Coronary artery (tissue), 2 donors: ENCODE results near the gene CAGE1.

ENCODE experiments used
- DNase-seq: peaks from one replicate; pipeline ENCODE4 v3.0.0-alpha.2; 2017; ENCODE audit warnings: low spot score
- H3K27ac ChIP-seq, 2 donors: fragments of 200-600 bp; sonication (generic); one replicate each; pipeline ENCODE4 v1.5.1; 2016 to 2019
- H3K4me3 ChIP-seq: fragments of 200-600 bp; sonication (generic); 2 replicates; pipeline ENCODE4 v1.5.1; 2016; ENCODE audit warnings: mild to moderate bottlenecking, moderate library complexity
- TF ChIP-seq, protein P1 (sequence below): fragments of 200-600 bp; sonication (generic); IDR thresholded peaks from one replicate; pipeline ENCODE4 v1.5.1; 2019; ENCODE audit warnings: antibody characterized with exemption

CAGE1 gene

DNA sequence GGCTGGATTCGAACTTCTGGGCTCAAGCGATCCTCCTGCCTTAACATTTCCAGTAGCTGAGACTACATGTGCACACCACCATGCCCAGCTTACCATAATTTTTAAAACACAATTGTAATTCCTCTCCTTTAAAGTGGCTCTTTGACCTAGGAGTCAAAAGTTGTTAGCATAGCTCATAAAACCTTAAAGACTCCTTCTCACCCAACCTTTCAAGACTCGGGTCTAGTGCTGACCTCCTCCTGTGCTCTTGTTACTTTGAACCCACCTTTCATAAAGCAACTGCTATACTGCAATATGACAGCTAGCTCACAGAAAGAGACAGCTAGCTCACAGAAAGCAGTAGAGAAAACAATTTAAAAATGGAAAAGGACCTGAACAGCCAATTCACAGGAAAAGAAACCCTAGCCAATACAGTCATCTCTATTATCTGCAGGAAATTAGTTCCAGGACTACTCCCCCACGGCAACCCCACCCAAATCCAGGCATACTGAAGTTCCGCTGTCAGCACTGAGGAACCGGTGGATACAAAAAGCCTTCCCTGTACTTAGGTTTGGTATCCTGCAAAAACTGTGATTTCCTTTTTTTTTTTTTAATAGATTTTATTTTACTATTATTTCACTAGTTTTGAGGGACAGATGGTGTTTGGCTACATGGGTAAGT, 96.8 kb downstream of the CAGE1 start:
- Histone ChIP-seq H3K4me3 (no peak overlapping the region), H3K27ac (no peak overlapping the region)
- TF ChIP-seq, protein P1, sequence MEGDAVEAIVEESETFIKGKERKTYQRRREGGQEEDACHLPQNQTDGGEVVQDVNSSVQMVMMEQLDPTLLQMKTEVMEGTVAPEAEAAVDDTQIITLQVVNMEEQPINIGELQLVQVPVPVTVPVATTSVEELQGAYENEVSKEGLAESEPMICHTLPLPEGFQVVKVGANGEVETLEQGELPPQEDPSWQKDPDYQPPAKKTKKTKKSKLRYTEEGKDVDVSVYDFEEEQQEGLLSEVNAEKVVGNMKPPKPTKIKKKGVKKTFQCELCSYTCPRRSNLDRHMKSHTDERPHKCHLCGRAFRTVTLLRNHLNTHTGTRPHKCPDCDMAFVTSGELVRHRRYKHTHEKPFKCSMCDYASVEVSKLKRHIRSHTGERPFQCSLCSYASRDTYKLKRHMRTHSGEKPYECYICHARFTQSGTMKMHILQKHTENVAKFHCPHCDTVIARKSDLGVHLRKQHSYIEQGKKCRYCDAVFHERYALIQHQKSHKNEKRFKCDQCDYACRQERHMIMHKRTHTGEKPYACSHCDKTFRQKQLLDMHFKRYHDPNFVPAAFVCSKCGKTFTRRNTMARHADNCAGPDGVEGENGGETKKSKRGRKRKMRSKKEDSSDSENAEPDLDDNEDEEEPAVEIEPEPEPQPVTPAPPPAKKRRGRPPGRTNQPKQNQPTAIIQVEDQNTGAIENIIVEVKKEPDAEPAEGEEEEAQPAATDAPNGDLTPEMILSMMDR, result no peak
- no peak for DNase-seq

DNA sequence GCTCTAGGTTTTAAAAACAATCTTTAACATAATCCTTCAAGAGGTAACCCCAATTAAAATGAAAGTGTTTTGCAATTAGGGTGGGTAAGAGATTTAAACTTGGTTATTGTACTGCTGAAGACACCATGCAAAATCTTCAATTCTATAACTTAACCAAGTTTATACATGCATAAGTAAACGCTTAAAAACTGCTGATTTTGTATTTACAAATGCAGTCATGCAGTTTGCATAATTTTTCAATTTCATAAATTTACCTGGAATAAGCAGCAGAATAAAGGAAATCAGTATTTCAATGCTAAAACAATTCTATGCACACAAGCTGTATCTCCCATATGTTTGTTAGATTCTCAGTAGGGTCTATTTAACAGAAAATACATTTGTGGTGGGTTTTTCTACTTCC, 99.5 kb downstream of the CAGE1 start:
- no peak overlapping the region for H3K27ac ChIP-seq
- H3K4me3 ChIP-seq, result no peak overlapping the region
- no peak for DNase-seq
- TF ChIP-seq, protein P1, result no peak

DNA sequence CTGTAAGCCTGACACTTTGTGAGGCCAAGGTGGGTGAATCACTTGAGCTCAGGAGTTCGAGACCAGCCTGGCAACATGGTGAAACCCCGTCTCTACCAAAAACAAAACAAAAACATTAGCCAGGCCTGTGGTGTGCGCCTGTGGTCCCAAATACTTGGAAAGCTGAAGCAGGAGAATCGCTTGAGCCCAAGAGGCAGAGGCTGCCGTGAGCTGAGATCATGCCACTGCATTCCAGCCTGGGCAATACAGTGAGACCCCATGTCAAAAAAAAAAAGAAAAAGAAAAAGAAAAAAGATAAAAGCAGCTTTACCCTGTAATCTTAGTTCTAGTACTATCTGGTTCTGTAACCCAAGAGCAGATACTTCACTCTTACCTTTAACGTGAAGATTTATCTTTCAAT, 104.1 kb downstream of the CAGE1 start:
- TF ChIP-seq, protein P1, result no peak
- no peak overlapping the region for H3K4me3 ChIP-seq
- no peak for DNase-seq
- no peak overlapping the region for H3K27ac ChIP-seq

DNA sequence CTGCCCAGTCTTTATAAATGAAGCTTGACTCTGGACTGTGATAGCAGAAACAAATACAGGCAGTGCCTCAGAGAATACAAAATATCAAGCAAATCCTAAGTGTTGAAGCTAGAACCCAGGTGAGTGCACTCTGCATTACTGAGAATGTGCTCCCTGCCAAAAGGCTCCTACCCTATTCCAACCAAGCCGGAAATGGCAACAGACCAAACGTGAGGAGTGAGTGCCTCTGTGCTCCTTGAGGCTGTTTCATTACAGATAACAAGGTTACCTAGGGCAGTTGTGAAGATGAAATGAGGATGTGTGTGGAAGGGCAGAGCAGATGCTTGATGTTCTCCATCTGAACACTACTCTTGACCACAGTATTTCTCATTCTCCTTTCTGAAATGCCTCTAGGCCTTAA, 105.9 kb downstream of the CAGE1 start:
- DNase-seq, result no peak
- Histone ChIP-seq H3K4me3 (no peak overlapping the region), H3K27ac (no peak overlapping the region)
- TF ChIP-seq, protein P1, result no peak

DNA sequence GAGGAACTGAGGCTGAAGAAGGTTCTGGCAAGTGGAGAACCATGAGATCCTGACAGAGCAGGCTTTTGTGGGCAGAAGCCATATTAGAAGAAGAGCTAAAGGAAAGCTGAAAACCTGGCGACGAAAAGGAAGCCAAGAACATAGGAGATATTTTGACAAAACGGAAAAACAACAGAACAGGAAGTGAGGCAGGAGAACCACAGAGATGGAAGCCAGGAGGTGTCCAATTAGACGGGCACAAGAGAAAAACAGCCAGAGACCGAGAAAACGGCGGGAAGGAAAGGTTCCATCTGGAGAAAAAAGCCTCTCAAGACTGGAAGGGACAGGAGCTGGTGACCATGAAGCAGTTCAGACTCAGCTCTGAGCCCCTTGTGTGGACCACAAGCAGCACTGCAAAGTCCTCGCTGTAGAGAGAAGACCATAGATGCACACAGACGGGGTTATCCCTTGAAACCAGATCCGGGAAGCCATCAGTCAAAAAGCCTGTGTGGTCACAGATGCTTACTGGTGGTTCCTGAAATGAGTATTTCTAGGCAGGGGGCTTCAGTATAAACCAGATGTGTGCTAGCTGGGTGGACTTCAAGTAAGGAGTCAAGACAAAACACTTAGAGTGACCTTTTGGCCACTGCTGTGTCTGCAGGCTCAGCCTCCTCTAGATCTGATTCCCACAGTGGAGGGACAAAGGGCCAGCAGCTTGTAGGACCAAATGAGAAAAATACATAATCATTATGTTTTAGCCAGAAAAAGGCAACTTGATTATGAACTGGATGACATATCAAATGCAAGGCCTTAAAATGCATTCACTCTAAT, 107.2 kb downstream of the CAGE1 start:
- H3K4me3 ChIP-seq, result no peak overlapping the region
- H3K27ac ChIP-seq, result no peak overlapping the region
- TF ChIP-seq, protein P1, result no peak

More for the DNA sequence above, 107.2 kb downstream of the CAGE1 start:
- no peak for DNase-seq
